C4-2B (cell line): ENCODE results near the gene DUSP5.
"Not testable (repeated sequence)": the region's sequence is repeated elsewhere in the genome, so short reads cannot be mapped to it uniquely, and the experiment has no call there.

Experiments used
- H3K27ac ChIP-seq: fragments of 450-650 bp; 2 replicates; pipeline ENCODE4 v1.5.1; 2017
- ZFX ChIP-seq: fragments of 450-650 bp; IDR thresholded peaks from 2 replicates; pipeline ENCODE4 v1.6.1; 2017
- TF ChIP-seq, protein P1 (sequence below): fragments of 450-650 bp; conservative IDR thresholded peaks from 2 replicates; pipeline ENCODE4 v1.5.1; 2017; ENCODE audit warnings: mild to moderate bottlenecking

DUSP5 gene

DNA sequence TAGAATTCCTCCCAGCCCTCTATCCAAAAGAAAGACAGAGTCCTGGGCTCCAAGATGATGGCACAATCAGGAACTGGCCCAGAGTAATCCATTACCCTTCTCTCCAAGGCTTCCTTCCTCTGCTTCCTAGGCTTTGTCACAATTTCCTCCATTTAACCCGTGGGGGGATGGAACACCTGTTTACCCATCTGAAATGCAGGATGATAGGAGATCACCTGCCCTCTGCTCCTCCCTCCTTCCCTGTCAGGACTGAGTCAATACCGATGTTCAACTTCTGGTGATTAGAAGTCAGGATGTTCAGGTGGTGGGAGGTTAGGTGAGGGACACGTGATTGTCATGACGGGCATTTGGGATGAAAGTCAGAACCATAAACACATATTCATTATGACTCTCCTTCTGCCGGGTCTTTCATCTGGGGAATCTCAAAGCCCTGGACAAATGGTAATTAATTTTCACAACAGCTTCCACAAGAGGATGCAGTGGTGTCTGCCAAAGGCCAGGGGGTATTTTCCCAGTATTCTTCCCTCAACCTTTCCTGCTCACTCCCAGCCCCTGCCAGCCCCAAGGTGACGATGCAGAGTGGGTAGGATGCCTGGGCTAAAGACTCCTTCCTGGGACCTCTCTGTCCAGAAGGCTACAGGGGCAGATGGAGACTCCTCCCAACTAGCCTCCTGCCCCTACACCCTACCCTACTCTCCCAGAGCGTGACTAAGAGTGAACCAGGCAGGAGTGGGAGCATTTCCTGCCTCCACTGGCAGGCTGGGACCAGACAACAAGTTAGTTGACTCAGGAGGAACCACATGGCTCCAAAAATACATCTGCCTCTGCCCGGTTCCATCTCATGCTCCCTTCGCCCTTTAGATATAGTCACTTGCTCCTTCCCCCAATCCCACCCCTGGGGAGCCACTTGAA is 27.9 kb downstream of the DUSP5 start:
- TF ChIP-seq, protein P1, sequence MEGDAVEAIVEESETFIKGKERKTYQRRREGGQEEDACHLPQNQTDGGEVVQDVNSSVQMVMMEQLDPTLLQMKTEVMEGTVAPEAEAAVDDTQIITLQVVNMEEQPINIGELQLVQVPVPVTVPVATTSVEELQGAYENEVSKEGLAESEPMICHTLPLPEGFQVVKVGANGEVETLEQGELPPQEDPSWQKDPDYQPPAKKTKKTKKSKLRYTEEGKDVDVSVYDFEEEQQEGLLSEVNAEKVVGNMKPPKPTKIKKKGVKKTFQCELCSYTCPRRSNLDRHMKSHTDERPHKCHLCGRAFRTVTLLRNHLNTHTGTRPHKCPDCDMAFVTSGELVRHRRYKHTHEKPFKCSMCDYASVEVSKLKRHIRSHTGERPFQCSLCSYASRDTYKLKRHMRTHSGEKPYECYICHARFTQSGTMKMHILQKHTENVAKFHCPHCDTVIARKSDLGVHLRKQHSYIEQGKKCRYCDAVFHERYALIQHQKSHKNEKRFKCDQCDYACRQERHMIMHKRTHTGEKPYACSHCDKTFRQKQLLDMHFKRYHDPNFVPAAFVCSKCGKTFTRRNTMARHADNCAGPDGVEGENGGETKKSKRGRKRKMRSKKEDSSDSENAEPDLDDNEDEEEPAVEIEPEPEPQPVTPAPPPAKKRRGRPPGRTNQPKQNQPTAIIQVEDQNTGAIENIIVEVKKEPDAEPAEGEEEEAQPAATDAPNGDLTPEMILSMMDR: no peak
- TF ChIP-seq ZFX: no peak
- no peak overlapping the region for H3K27ac ChIP-seq

DNA sequence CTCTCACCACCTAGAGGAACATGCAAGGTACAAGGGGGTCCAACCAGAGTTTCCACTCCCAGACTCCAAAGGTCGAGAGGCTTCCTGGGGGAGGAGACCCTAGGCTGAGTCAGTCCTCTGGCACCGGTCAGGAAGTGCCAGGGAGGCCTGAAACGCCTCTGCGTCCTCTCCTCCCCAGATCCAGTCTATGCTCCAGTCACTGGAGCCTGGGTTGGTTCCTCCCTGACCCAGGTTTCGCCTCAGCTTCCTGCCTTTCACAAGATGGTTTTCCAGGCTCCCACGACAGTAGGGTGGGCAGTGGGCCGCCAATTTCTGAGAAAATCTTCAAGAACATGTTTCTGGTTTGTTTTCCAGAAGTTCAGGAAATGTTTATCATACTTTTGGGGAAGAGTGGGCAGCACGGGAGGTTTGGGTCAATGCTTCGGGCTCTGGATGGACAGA is 30.0 kb downstream of the DUSP5 start:
- no peak for TF ChIP-seq ZFX
- TF ChIP-seq, protein P1: no peak
- H3K27ac ChIP-seq: no peak overlapping the region

DNA sequence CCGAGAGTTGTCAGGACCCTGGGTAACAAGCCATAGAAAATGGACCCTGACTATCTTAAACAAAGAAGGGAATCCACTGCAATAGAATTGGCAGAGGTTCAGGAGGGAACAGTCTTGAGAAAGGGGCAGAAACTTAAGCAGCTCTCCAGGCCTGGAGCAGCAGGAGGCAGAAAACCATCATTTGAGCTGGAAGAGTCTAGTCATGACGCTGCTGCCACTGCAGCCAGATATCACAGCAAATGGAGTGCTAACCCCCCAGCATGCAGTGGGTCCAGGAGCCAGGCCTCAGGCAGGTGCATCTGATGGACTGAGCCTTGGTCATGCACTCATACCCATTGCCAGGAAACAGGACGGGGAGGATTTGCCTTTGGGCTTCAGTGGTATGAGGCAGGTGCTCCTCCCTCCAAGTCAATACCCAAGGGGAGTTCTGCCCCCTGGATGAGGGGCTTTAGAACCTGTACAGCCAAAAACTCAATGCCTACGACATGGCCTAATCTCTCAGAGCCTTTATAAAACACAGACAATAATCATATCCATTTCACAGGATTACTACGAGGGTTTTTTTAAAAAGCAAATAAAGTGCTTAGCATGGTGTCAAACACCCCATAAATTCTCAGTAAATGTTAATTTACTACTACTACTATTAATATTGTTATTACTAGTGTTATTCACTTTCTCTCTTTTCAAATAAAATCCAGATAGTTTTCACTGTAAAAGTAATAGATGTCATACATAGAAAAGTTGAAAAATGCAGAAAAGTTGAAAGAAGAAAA is 30.7 kb downstream of the DUSP5 start:
- TF ChIP-seq ZFX: no peak
- TF ChIP-seq, protein P1: no peak
- H3K27ac ChIP-seq: no peak overlapping the region

DNA sequence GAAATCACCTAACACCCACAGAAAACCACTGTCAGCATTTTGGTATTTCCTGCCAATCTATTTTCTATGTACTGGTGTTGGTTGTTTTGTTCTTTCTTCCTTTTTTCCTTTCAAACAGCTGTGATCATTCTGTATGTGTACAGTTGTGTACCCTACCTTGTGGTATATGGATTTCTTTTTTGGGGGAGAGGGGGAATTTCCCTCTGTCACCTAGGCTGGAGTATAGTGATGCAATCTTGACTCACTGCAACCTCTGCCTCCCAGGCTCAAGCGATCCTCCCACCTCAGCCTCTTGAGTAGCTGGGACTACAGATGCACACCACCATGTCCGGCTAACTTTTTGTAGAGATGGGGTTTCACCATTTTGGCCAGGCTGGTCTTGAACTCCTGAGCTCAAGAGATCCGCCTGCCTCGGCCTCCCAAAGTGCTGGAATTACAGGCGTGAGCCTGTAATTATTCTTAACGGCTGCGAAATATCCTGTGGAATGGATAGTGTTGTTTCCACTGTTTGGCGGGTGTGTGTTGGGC is 31.4 kb downstream of the DUSP5 start:
- H3K27ac ChIP-seq: not testable (repeated sequence)

DNA sequence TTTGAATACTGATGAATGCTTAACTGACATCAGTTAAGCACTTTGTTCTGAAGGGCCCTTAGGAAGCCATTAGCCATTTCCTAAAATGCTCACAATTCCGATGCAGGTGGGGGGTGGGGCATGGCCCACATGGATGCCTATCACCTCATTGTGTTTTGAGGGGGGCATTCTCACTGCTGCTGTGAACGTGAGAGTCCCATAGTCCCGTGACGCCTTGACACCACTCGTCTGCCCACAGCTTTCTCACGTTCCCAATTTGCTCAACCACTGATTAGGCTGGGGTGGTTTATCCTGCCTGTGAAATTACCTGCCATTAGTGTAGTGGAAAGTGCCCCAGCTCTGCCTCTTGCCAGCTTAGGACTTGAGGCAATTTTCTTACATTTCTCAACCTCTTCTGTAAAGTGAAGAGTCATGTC is 31.9 kb downstream of the DUSP5 start:
- TF ChIP-seq, protein P1: no peak
- TF ChIP-seq ZFX: no peak
- no peak overlapping the region for H3K27ac ChIP-seq

DNA sequence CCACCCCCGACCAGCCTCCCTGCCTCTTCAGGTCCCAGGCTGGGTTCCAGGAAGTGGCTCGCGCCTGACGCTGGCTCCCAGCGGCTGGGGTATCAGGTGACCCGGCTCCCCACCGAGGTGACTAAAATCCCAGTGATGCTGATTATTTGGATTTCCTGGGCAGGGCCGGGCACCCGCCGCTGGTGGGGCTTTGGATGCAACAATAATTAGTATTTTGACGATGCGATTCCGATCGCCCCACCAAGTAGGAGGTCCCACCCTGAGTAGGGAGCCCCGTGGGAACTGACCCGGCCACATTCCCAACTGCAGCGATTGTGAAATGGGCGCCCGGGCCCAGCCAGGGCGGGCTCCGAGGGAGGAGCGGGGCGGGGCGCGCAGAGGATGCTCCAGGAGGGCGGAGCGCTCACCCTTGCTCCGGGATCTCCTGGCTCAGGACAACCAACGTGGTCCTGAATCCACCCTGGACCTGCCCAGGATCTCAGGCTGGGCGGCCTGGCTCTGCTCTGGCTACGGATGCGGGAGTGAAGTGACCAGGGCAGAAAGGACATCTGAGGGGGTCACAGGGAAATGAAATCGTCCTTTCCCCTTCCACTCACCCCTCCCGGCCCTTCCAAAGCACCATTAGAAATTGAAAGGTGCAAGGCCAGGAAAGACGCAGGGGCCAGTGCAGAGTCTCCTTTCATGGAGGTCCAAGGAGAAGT is 32.6 kb downstream of the DUSP5 start:
- no peak overlapping the region for H3K27ac ChIP-seq

DNA sequence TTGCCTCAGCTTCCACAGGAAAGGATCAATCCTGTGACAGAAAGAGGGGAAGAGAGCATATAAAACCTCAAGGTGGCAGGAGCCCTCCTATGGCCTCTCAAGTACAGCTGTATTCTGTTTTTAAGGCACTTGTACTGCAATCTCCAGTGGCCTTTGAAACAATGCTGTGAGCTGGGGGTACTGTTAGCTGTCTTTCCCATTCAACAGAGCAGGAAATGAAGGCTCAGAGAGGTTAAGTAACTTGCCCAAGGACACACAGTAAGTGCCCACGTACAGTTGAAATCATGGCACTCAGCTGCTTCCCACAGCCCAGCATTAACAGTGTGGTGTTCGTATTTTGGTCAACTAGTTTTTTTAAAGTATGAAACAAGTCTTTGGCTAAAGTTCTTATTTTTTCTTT is 34.0 kb downstream of the DUSP5 start:
- H3K27ac ChIP-seq: no peak overlapping the region
- TF ChIP-seq, protein P1: no peak
- no peak for TF ChIP-seq ZFX

More for the DNA sequence above, 32.6 kb downstream of the DUSP5 start:
- no peak for TF ChIP-seq ZFX
- TF ChIP-seq, protein P1: no peak

DNA sequence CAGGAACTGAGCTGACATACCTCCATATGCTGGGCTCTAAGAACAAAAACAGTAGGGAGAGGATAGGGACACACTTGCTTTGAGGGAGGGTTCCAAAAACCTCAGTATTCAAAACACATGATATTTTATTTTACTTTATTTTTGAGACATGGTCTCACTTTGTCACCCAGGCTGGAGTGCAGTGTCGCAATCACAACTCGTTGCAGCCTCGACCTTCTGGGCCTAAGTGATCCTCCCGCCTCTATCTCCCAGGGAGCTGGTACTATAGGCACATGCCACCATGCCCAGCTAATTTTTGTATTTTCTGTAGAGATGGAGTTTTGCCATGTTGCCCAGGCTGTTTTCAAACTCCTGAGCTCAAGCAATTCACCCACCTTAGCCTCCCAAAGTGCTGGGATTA is 34.9 kb downstream of the DUSP5 start:
- H3K27ac ChIP-seq: not testable (repeated sequence)
